ENCODE results near the gene ZNF556.

The ZNF556 gene

GRCh38 chr19:2845107-2845506 lies 22.0 kb upstream of the ZNF556 start:
- no peak for ATAC-seq
- TF ChIP-seq ZFP30 (CRISPR knock-in tag; IDR thresholded peaks at IDR 0.05) (no peak), ISL1 (CRISPR knock-in tag; IDR thresholded peaks at IDR 0.05) (no peak)

GRCh38 chr19:2846180-2846894 lies 20.8 kb upstream of the ZNF556 start:
- no peak for TF ChIP-seq RARB (CRISPR knock-in tag; IDR thresholded peaks at IDR 0.05)
- no peak for ATAC-seq

GRCh38 chr19:2847507-2847906 lies 19.6 kb upstream of the ZNF556 start:
- no peak for TF ChIP-seq TSHZ2 (CRISPR knock-in tag; IDR thresholded peaks at IDR 0.05)
- no peak for TF ChIP-seq PATZ1 (CRISPR knock-in tag; IDR thresholded peaks at IDR 0.05; ENCODE audit: borderline replicate concordance)
- no peak for TF ChIP-seq ZNF565 (CRISPR knock-in tag; conservative IDR thresholded peaks at IDR 0.05; ENCODE audit: low read depth)
- no peak for TF ChIP-seq ZNF8 (CRISPR knock-in tag; IDR thresholded peaks at IDR 0.05)
- no peak for TF ChIP-seq TCF4 (CRISPR knock-in tag; IDR thresholded peaks at IDR 0.05; ENCODE audit: borderline replicate concordance)
- no peak for TF ChIP-seq POU6F1 (CRISPR knock-in tag; IDR thresholded peaks at IDR 0.05; ENCODE audit: borderline replicate concordance, low read depth)
- TF ChIP-seq SNAI2 (CRISPR knock-in tag; IDR thresholded peaks at IDR 0.05) = no peak
- no peak for TF ChIP-seq CSRNP3 (CRISPR knock-in tag; IDR thresholded peaks at IDR 0.05)
- no peak for TF ChIP-seq ARNTL (CRISPR knock-in tag; IDR thresholded peaks at IDR 0.05; ENCODE audit: borderline replicate concordance, low read depth)
- TF ChIP-seq ZC3H10 (CRISPR knock-in tag; IDR thresholded peaks at IDR 0.05) = no peak
- TF ChIP-seq ZFP30 (CRISPR knock-in tag; IDR thresholded peaks at IDR 0.05) = no peak
- no peak for TF ChIP-seq PPARA (CRISPR knock-in tag; IDR thresholded peaks at IDR 0.05; ENCODE audit: borderline replicate concordance)
- TF ChIP-seq RARB (CRISPR knock-in tag; IDR thresholded peaks at IDR 0.05) = no peak
- ATAC-seq = no peak

GRCh38 chr19:2848616-2849015 lies 18.5 kb upstream of the ZNF556 start:
- TF ChIP-seq ESRRG (CRISPR knock-in tag; IDR thresholded peaks at IDR 0.05) (no peak), ZC3H10 (CRISPR knock-in tag; IDR thresholded peaks at IDR 0.05) (no peak), ISL1 (CRISPR knock-in tag; IDR thresholded peaks at IDR 0.05) (no peak), ZNF70 (CRISPR knock-in tag; IDR thresholded peaks at IDR 0.05) (no peak), SNAI2 (CRISPR knock-in tag; IDR thresholded peaks at IDR 0.05) (no peak)
- no peak for ATAC-seq

- no peak for ATAC-seq
- TF ChIP-seq GLIS3 (CRISPR knock-in tag; IDR thresholded peaks at IDR 0.05) (no peak), BACH2 (CRISPR knock-in tag; IDR thresholded peaks at IDR 0.05; ENCODE audit: borderline replicate concordance) (no peak), ZFP30 (CRISPR knock-in tag; IDR thresholded peaks at IDR 0.05) (no peak), PPARA (CRISPR knock-in tag; IDR thresholded peaks at IDR 0.05; ENCODE audit: borderline replicate concordance) (no peak), CSRNP3 (CRISPR knock-in tag; IDR thresholded peaks at IDR 0.05) (no peak), ESRRG (CRISPR knock-in tag; IDR thresholded peaks at IDR 0.05) (no peak), SNAI2 (CRISPR knock-in tag; IDR thresholded peaks at IDR 0.05) (no peak), TSHZ2 (CRISPR knock-in tag; IDR thresholded peaks at IDR 0.05) (no peak), ZNF8 (CRISPR knock-in tag; IDR thresholded peaks at IDR 0.05) (no peak), ZNF565 (CRISPR knock-in tag; conservative IDR thresholded peaks at IDR 0.05; ENCODE audit: low read depth) (no peak), RARB (CRISPR knock-in tag; IDR thresholded peaks at IDR 0.05) (no peak), ISL1 (CRISPR knock-in tag; IDR thresholded peaks at IDR 0.05) (no peak), OSR1 (CRISPR knock-in tag; IDR thresholded peaks at IDR 0.05) (no peak)
Measured at GRCh38 chr19:2850256-2850925, 16.7 kb upstream of the ZNF556 start.
